A549 (cell line): Measurements from ENCODE around the gene ARF1.

Source experiments
- CBX2 ChIP-seq: fragments of 200-600 bp; sonication (generic); IDR thresholded peaks from 2 replicates; pipeline ENCODE4 v1.6.1; 2016; ENCODE audit warnings: low read depth, mild to moderate bottlenecking, borderline replicate concordance
- CHD4 ChIP-seq: fragments of 200-600 bp; sonication (generic); IDR thresholded peaks from 2 replicates; pipeline ENCODE4 v1.6.1; 2016; ENCODE audit warnings: antibody characterized with exemption, mild to moderate bottlenecking, borderline replicate concordance
- CTCF ChIP-seq: fragments of >200 bp; sonication (Bioruptor Twin); formaldehyde crosslinking; IDR thresholded peaks from 3 replicates; pipeline ENCODE4 v1.5.1; 2016
- ELK1 ChIP-seq: fragments of 150-350 bp; IDR thresholded peaks from 2 replicates; pipeline ENCODE4 v1.6.1; 2014; ENCODE audit warnings: low read depth, mild to moderate bottlenecking, low read length
- EP300 ChIP-seq, 2 experiments: fragments of >200 bp; sonication (Bioruptor Twin); formaldehyde crosslinking; IDR thresholded peaks; 2 replicates in 1 of 2; 3 replicates in 1 of 2; pipeline ENCODE4 v1.6.1; 2016 to 2017
- GATA3 ChIP-seq: IDR thresholded peaks from 2 replicates; pipeline ENCODE4 v1.6.1; 2012; ENCODE audit warnings: borderline replicate concordance
- HOXA7 ChIP-seq: fragments of 250-450 bp; sonication (Bioruptor Pico); IDR thresholded peaks from 2 replicates; pipeline ENCODE4 v1.5.0; 2020; ENCODE audit warnings: mild to moderate bottlenecking, moderate library complexity
- MAFK ChIP-seq: fragments of 450-650 bp; IDR thresholded peaks from 2 replicates; pipeline ENCODE4 v1.6.1; 2014; ENCODE audit not compliant: partially characterized antibody
- MAX ChIP-seq: IDR thresholded peaks from 2 replicates; pipeline ENCODE4 v1.6.1; 2012
- NPAS2 ChIP-seq: fragments of 250-450 bp; sonication (Bioruptor Pico); IDR thresholded peaks from 2 replicates; pipeline ENCODE4 v1.8.0; 2022; ENCODE audit warnings: mild to moderate bottlenecking, moderate library complexity, borderline replicate concordance
- POLR2A ChIP-seq: IDR thresholded peaks from 2 replicates; pipeline ENCODE4 v1.6.1; 2012; ENCODE audit warnings: mild to moderate bottlenecking, low read length
- RAD21 ChIP-seq, 2 experiments: fragments of >200 bp in 1 of 2; sonication (Bioruptor Twin) in 1 of 2; formaldehyde crosslinking in 1 of 2; IDR thresholded peaks in 1 of 2; conservative IDR thresholded peaks in 1 of 2; 2 replicates in 1 of 2; 3 replicates in 1 of 2; pipeline ENCODE4 v1.6.1; 2012 to 2018; ENCODE audit warnings: inconsistent platforms in 1 of 2
- RCOR1 ChIP-seq: fragments of 150-350 bp; IDR thresholded peaks from 2 replicates; pipeline ENCODE4 v1.6.1; 2014; ENCODE audit warnings: antibody characterized with exemption, low read length, low read depth
- RNF2 ChIP-seq: fragments of 200-600 bp; sonication (generic); IDR thresholded peaks from 2 replicates; pipeline ENCODE4 v1.6.1; 2016; ENCODE audit warnings: low read depth, mild to moderate bottlenecking, antibody characterized with exemption, moderate library complexity, borderline replicate concordance

GRCh38 chr1:228081578-228082213, 812 bp upstream of the ARF1 start:
- no peak for TF ChIP-seq POLR2A
- TF ChIP-seq EP300 (IDR thresholded peaks at IDR 0.05): no peak
- TF ChIP-seq CTCF: no peak
- TF ChIP-seq RNF2: no peak
- no peak for TF ChIP-seq CBX2
- no peak for TF ChIP-seq HOXA7 (CRISPR knock-in tag)
- no peak for TF ChIP-seq NPAS2
- TF ChIP-seq MAFK: no peak
- no peak for TF ChIP-seq CHD4
- no peak for TF ChIP-seq ELK1
- TF ChIP-seq GATA3: no peak
- TF ChIP-seq RAD21 (conservative IDR thresholded peaks at IDR 0.05 in 1 of 2, IDR thresholded peaks at IDR 0.05 in 1 of 2): no peak
- no peak for TF ChIP-seq RCOR1
- no peak for TF ChIP-seq MAX
